ENCODE measurements around the gene ENTPD8. TPM values are rescaled to one million over a fixed set of nuclear protein-coding genes. Genes with fewer than 3 reads are reported as not detected.
"Not testable (repeated sequence)": the region's sequence is repeated elsewhere in the genome, so short reads cannot be mapped to it uniquely, and the experiment has no call there.

The ENTPD8 gene
- total RNA-seq, 2 experiments from 2014 or later = not detected

- intact Hi-C loops (cut with DNase I, micrococcal nuclease) = no loop called here
- Mint-ChIP-seq H3K27me3 (no peaks in the 10 kb centered on the region), H3K27ac (peak overlapping the region; percentile 96), H3K36me3 (ENCODE audit: low read depth) (no peaks in the 10 kb centered on the region), H3K9me3 (no peaks in the 10 kb centered on the region), H3K4me1 (ENCODE audit: low read depth) (peaks cover 13% of the 10 kb centered on the region), H3K4me3 (peak overlapping the region; percentile 54)
- ChIA-PET POLR2A (interaction anchor here (0.5 to 1.8 kb wide), 12 partner anchors 18 to 241 kb away, joined by 3 to 18 read pairs (median 4); partner anchors contain the start of genes EXD3, NOXA1, NRARP and RNF208), CTCF (no interaction called here)
- ATAC-seq (ENCODE audit: poor library complexity) (peak; percentile 11), DNase-seq (no peak)
- Histone ChIP-seq H3K27me3 (ENCODE audit: control insufficient read depth in 1 of 2, insufficient read depth in 2 of 2, low read length in 2 of 2) (no peaks in the 10 kb centered on the region), H3K27ac (ENCODE audit: low read depth in 1 of 2, low read length in 2 of 2) (peak overlapping the region; percentile 55 to 69), H3K36me3 (ENCODE audit: insufficient read depth, low read length) (peaks cover 4% of the 10 kb centered on the region), H3K4me3 (ENCODE audit: low read length) (no peak overlapping the region), H3K9me3 (ENCODE audit: control insufficient read depth in 1 of 2, insufficient read depth in 1 of 2, low read length in 2 of 2) (no peaks in the 10 kb centered on the region), H3K4me1 (ENCODE audit: insufficient read depth, low read length) (peaks cover 22% of the 10 kb centered on the region)
- no peak for TF ChIP-seq CTCF (IDR thresholded peaks at IDR 0.05)
Observed at GRCh38 chr9:137387891-137388560, 53.1 kb downstream of the ENTPD8 start.

GRCh38 chr9:137387114-137387890 lies 53.9 kb downstream of the ENTPD8 start:
- ChIA-PET CTCF (no interaction called here), POLR2A (interaction anchor here (0.5 to 1.8 kb wide), 12 partner anchors 19 to 241 kb away, joined by 3 to 18 read pairs (median 4); partner anchors contain the start of genes EXD3, NOXA1, NRARP and RNF208)
- Histone ChIP-seq H3K27me3 (ENCODE audit: control insufficient read depth in 1 of 2, insufficient read depth in 2 of 2, low read length in 2 of 2) (no peaks in the 10 kb centered on the region), H3K4me3 (ENCODE audit: low read length) (peak overlapping the region; percentile 26), H3K36me3 (ENCODE audit: insufficient read depth, low read length) (peaks cover 4% of the 10 kb centered on the region), H3K27ac (ENCODE audit: low read depth in 1 of 2, low read length in 2 of 2) (peak overlapping the region; percentile 55 to 69), H3K9me3 (ENCODE audit: control insufficient read depth in 1 of 2, insufficient read depth in 1 of 2, low read length in 2 of 2) (no peaks in the 10 kb centered on the region), H3K4me1 (ENCODE audit: insufficient read depth, low read length) (peaks cover 22% of the 10 kb centered on the region)
- Mint-ChIP-seq H3K4me1 (ENCODE audit: low read depth) (peaks cover 13% of the 10 kb centered on the region), H3K9me3 (no peaks in the 10 kb centered on the region), H3K36me3 (ENCODE audit: low read depth) (no peaks in the 10 kb centered on the region), H3K27ac (peak overlapping the region; percentile 96), H3K4me3 (peak overlapping the region; percentile 69), H3K27me3 (no peaks in the 10 kb centered on the region)
- TF ChIP-seq CTCF (IDR thresholded peaks at IDR 0.05) = no peak
- ATAC-seq (ENCODE audit: poor library complexity) = peak; percentile 95
- peak in 13 of 14 experiments; percentile 23 to 77 (median 60) for DNase-seq
- intact Hi-C loops (cut with DNase I, micrococcal nuclease) = no loop called here

- intact Hi-C loops (cut with DNase I, micrococcal nuclease); CTCF ChIA-PET; H3K27me3 ChIP-seq (ENCODE audit: control insufficient read depth in 1 of 2, insufficient read depth in 2 of 2, low read length in 2 of 2); H3K36me3 ChIP-seq (ENCODE audit: insufficient read depth, low read length); H3K27me3 Mint-ChIP-seq; H3K4me3 ChIP-seq (ENCODE audit: low read length); H3K4me3 Mint-ChIP-seq; H3K36me3 Mint-ChIP-seq (ENCODE audit: low read depth); H3K9me3 ChIP-seq (ENCODE audit: control insufficient read depth in 1 of 2, insufficient read depth in 1 of 2, low read length in 2 of 2); H3K9me3 Mint-ChIP-seq: not testable (repeated sequence)
- Histone ChIP-seq H3K4me1 (ENCODE audit: insufficient read depth, low read length) (peaks cover 22% of the 10 kb centered on the region), H3K27ac (ENCODE audit: low read depth in 1 of 2, low read length in 2 of 2) (peak overlapping the region in 1 of 2 donors; percentile 35)
- POLR2A ChIA-PET = interaction anchor here (1.0 to 1.8 kb wide), 6 partner anchors 24 to 145 kb away, joined by 3 to 18 read pairs (median 5); partner anchors contain the start of genes EXD3, NOXA1, NRARP and TUBB4B
- Mint-ChIP-seq H3K4me1 (ENCODE audit: low read depth) (peaks cover 13% of the 10 kb centered on the region), H3K27ac (peak overlapping the region; percentile 96)
- DNase-seq = peak in 3 of 14 experiments; percentile 30 to 56 (median 38)
- ATAC-seq (ENCODE audit: poor library complexity) = peak; percentile 37
Observed at GRCh38 chr9:137386507-137387113, 54.5 kb downstream of the ENTPD8 start.

Data from CD4-positive, alpha-beta T cell (primary cell).